Measurements from ENCODE around the gene HTR2A. TPM values are rescaled to one million over a fixed set of nuclear protein-coding genes. Genes with fewer than 3 reads are reported as not detected.
A peak's percentile ranks its signal among the peaks of the same experiment; 100 is the strongest.

The HTR2A gene
- total RNA-seq, 1 donor from 2014 or later: 0.19 TPM

DNA sequence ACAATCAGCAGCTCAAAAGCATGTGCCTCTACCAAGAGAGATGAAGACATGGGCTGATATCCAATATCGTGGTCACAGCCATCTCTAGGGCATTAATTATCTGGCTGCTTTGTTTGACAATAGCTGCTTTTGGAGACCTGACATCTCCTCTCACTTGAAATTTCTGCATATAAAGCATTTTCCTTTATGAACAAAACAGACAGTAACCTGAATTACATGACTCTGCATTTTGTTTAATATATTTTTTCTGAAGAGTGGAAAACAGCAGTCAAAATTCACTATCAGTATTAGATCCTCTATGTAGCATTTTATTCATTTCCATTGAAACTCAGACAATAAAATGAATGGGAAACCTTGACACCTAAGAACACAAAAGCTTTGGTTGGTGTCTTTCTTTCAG is 57.5 kb downstream of the HTR2A start:
- H3K9me3 Mint-ChIP-seq: peaks cover 5% of the 10 kb centered on the region
- Histone ChIP-seq H3K4me1 (peaks cover 4% of the 10 kb centered on the region), H4K20me1 (ENCODE audit: low read depth) (no peaks in the 10 kb centered on the region), H3K27me3 (no peaks in the 10 kb centered on the region), H3K4me2 (no peak overlapping the region), H3K9ac (no peak overlapping the region), H3K4me3 (no peak overlapping the region), H3K27ac (no peak overlapping the region), H3K9me3 (ENCODE audit: low read depth) (no peaks in the 10 kb centered on the region), H3K79me2 (ENCODE audit: low read depth) (no peaks in the 10 kb centered on the region), H2AFZ (replicated peaks) (no peak overlapping the region), H3K36me3 (no peaks in the 10 kb centered on the region), H3F3A (ENCODE audit: low read depth) (no peaks in the 10 kb centered on the region)
- no peak for TF ChIP-seq EZH2 (IDR thresholded peaks at IDR 0.05)
- no peaks in the 10 kb centered on the region for H3K4me1 Mint-ChIP-seq
- no peak overlapping the region for H3K4me3 Mint-ChIP-seq
- DNase-seq (ENCODE audit: low spot score): no peak
- no peak overlapping the region for H3K27ac Mint-ChIP-seq
- H3K36me3 Mint-ChIP-seq: no peaks in the 10 kb centered on the region
- no peaks in the 10 kb centered on the region for H3K27me3 Mint-ChIP-seq (ENCODE audit: insufficient read depth, low read depth)

DNA sequence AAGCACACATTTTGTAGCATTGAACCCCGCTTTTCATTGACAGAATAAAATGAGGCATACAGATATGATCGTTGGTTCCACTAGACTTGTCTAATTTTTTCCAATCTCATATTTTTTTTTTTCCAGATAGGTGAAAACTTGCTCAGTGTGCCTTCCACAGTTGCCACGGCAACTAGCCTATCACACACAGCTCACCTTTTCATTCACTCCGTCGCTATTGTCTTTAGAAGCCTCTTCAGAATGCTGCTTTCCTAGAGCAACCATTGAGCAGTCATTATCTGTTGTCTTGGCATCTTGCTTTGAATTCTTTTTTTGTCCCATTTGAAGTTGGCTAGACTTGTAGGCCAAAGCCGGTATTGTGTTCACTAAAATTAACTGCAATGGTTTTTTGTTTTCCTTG is 62.2 kb downstream of the HTR2A start:
- H4K20me1 ChIP-seq (ENCODE audit: low read depth): no peaks in the 10 kb centered on the region

DNA sequence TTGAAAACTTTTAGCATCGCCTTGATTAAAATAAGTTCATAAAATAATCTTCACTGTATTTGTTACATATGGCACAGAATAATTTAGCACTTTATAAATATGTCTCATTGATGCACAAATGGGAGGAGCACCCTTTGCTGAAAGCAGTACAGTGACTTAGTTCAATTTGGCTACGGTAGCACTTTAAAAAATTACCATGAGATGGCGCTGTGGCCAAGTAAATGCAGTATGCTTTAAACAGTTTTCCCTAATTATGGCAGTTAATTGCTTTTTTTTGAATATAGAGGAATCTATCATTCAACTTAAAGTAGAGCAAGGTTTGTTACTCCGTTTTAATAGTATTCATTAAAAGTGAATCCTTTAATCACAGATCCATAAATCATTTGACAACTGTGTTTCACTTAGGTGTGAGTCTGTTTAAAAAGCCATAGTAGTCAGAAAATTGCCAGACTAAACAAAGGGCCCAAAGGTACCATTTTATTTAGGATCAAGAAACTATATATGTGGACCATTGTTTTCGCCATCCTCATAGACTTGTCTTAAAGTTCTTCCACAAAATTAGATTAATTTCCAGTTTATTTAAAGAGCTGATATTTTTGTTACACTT is 65.2 kb downstream of the HTR2A start:
- no peaks in the 10 kb centered on the region for H3K36me3 ChIP-seq
- H3K4me1 ChIP-seq: peaks cover 4% of the 10 kb centered on the region
- no peaks in the 10 kb centered on the region for H3K9me3 ChIP-seq (ENCODE audit: low read depth)
- peak; percentile 61 for DNase-seq (ENCODE audit: low spot score)
- TF ChIP-seq EZH2phosphoT487 (IDR thresholded peaks at IDR 0.05) (no peak), EZH2 (IDR thresholded peaks at IDR 0.05) (no peak)
- TF ChIP-seq, protein P1, sequence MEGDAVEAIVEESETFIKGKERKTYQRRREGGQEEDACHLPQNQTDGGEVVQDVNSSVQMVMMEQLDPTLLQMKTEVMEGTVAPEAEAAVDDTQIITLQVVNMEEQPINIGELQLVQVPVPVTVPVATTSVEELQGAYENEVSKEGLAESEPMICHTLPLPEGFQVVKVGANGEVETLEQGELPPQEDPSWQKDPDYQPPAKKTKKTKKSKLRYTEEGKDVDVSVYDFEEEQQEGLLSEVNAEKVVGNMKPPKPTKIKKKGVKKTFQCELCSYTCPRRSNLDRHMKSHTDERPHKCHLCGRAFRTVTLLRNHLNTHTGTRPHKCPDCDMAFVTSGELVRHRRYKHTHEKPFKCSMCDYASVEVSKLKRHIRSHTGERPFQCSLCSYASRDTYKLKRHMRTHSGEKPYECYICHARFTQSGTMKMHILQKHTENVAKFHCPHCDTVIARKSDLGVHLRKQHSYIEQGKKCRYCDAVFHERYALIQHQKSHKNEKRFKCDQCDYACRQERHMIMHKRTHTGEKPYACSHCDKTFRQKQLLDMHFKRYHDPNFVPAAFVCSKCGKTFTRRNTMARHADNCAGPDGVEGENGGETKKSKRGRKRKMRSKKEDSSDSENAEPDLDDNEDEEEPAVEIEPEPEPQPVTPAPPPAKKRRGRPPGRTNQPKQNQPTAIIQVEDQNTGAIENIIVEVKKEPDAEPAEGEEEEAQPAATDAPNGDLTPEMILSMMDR (IDR thresholded peaks at IDR 0.05): peak; percentile 97
- Mint-ChIP-seq H3K27ac (no peak overlapping the region), H3K9me3 (peaks cover 5% of the 10 kb centered on the region), H3K4me3 (no peak overlapping the region), H3K27me3 (ENCODE audit: insufficient read depth, low read depth) (no peaks in the 10 kb centered on the region), H3K36me3 (no peaks in the 10 kb centered on the region), H3K4me1 (no peaks in the 10 kb centered on the region)
- no peak overlapping the region for H2AFZ ChIP-seq (replicated peaks)
- H3K9ac ChIP-seq: no peak overlapping the region
- H3K79me2 ChIP-seq (ENCODE audit: low read depth): no peaks in the 10 kb centered on the region
- no peak overlapping the region for H3K4me3 ChIP-seq
- H3K27ac ChIP-seq: no peak overlapping the region
- no peaks in the 10 kb centered on the region for H4K20me1 ChIP-seq (ENCODE audit: low read depth)
- no peaks in the 10 kb centered on the region for H3F3A ChIP-seq (ENCODE audit: low read depth)
- H3K4me2 ChIP-seq: no peak overlapping the region
- H3K27me3 ChIP-seq: no peaks in the 10 kb centered on the region

More for the DNA sequence above, 62.2 kb downstream of the HTR2A start:
- no peak overlapping the region for H3K27ac Mint-ChIP-seq
- Histone ChIP-seq H3K27me3 (no peaks in the 10 kb centered on the region), H3K27ac (no peak overlapping the region), H3K9me3 (ENCODE audit: low read depth) (no peaks in the 10 kb centered on the region), H2AFZ (replicated peaks) (no peak overlapping the region), H3K36me3 (no peaks in the 10 kb centered on the region), H3F3A (ENCODE audit: low read depth) (no peaks in the 10 kb centered on the region), H3K79me2 (ENCODE audit: low read depth) (no peaks in the 10 kb centered on the region), H3K4me1 (peaks cover 4% of the 10 kb centered on the region), H3K9ac (no peak overlapping the region), H3K4me3 (no peak overlapping the region), H3K4me2 (no peak overlapping the region)
- DNase-seq (ENCODE audit: low spot score): peak; percentile 23
- TF ChIP-seq EZH2 (IDR thresholded peaks at IDR 0.05): no peak
- TF ChIP-seq EZH2phosphoT487 (IDR thresholded peaks at IDR 0.05): no peak
- TF ChIP-seq, protein P1 (IDR thresholded peaks at IDR 0.05): no peak
- no peak overlapping the region for H3K4me3 Mint-ChIP-seq
- no peaks in the 10 kb centered on the region for H3K4me1 Mint-ChIP-seq
- peaks cover 5% of the 10 kb centered on the region for H3K9me3 Mint-ChIP-seq
- H3K36me3 Mint-ChIP-seq: no peaks in the 10 kb centered on the region
- H3K27me3 Mint-ChIP-seq (ENCODE audit: insufficient read depth, low read depth): no peaks in the 10 kb centered on the region

DNA sequence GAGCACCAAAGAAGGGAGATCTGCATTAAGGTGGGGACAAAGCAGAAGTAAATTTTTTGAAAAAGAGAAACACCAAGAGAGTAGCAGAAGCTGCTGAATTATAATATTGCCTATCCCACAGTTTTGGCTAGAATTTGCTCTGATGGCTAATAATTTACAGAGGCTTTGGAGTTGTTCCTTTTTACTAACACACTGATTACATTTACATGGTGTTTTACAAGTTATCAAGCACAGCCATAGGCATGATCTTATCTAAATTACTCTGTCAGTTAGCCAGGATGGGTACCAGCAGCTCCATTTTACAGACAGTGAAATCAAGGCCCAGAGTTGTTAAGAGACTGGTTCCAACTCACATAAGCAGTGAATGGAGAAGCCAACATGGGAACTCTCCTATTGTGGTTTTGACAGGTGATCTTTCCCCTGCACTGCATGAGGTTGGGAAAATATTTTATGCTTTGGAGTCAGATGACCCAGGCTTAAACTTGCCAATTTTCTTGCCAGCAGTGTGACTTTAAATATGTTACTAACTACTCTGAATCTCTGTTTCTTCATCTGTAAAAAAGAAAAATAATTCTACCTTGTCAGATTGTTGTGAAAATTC is 66.3 kb downstream of the HTR2A start:
- H3K9me3 Mint-ChIP-seq: peaks cover 5% of the 10 kb centered on the region
- H2AFZ ChIP-seq (replicated peaks): no peak overlapping the region
- no peak overlapping the region for H3K4me3 Mint-ChIP-seq
- no peaks in the 10 kb centered on the region for H3F3A ChIP-seq (ENCODE audit: low read depth)
- no peaks in the 10 kb centered on the region for H3K4me1 Mint-ChIP-seq
- DNase-seq (ENCODE audit: low spot score): no peak
- H3K79me2 ChIP-seq (ENCODE audit: low read depth): no peaks in the 10 kb centered on the region
- H3K9me3 ChIP-seq (ENCODE audit: low read depth): no peaks in the 10 kb centered on the region
- H3K4me2 ChIP-seq: no peak overlapping the region
- H3K27me3 ChIP-seq: no peaks in the 10 kb centered on the region
- no peak overlapping the region for H3K27ac Mint-ChIP-seq
- H3K27me3 Mint-ChIP-seq (ENCODE audit: insufficient read depth, low read depth): no peaks in the 10 kb centered on the region
- H4K20me1 ChIP-seq (ENCODE audit: low read depth): no peaks in the 10 kb centered on the region
- TF ChIP-seq EZH2 (IDR thresholded peaks at IDR 0.05): no peak
- peaks cover 4% of the 10 kb centered on the region for H3K4me1 ChIP-seq
- no peaks in the 10 kb centered on the region for H3K36me3 ChIP-seq
- no peak overlapping the region for H3K9ac ChIP-seq
- H3K27ac ChIP-seq: no peak overlapping the region
- no peaks in the 10 kb centered on the region for H3K36me3 Mint-ChIP-seq
- H3K4me3 ChIP-seq: no peak overlapping the region

Measured in neural progenitor cell (in vitro differentiated cells).